Endometrial microvascular endothelial cells (primary cell): Measurements from ENCODE around the gene SETD7. TPM values are rescaled to one million over a fixed set of nuclear protein-coding genes. Genes with fewer than 3 reads are reported as not detected.

Source experiments
- in situ Hi-C: cut with HindIII; loops from 2 replicates; pipeline ENCODE4 v1.10.0; 2017; ENCODE audit warnings: low sequenced_read_pairs, low pct_unique_long_range_greater_than_20kb; ENCODE audit errors: inconsistent ontology term
- total RNA-seq: library from RNA; depleted of rRNA; stranded (reverse); fragments of >200 nt; gene quantifications from one replicate; pipeline ENCODE4 v1.2.3, GENCODE V29; 2015; ENCODE audit errors: inconsistent ontology term

The SETD7 gene
- 53.8 TPM for total RNA-seq

- in situ Hi-C loops = no loop called here
These were observed at the start of gene SETD7 for GRCh38 chr4:139556071-139556723. Gene SETD7, minus strand, starts transcription at chr4:139556219. Its CDS starts 82 bp downstream, at chr4:139556137.

- in situ Hi-C loops = no loop called here
These were observed 49.5 kb upstream of the SETD7 start for GRCh38 chr4:139605516-139605915.

GRCh38 chr4:139603576-139604410, 47.8 kb upstream of the SETD7 start:
- in situ Hi-C loops = no loop called here

- in situ Hi-C loops = no loop called here
These were observed 46.8 kb upstream of the SETD7 start for GRCh38 chr4:139602776-139603360.

- in situ Hi-C loops = no loop called here
These were observed 44.6 kb upstream of the SETD7 start for GRCh38 chr4:139600662-139601061.

- in situ Hi-C loops = no loop called here
These were observed 43.8 kb upstream of the SETD7 start for GRCh38 chr4:139599594-139600374.

GRCh38 chr4:139599076-139599475, 43.1 kb upstream of the SETD7 start:
- in situ Hi-C loops = no loop called here

GRCh38 chr4:139596684-139597279, 40.8 kb upstream of the SETD7 start:
- in situ Hi-C loops = no loop called here

- in situ Hi-C loops = no loop called here
These were observed 40.1 kb upstream of the SETD7 start for GRCh38 chr4:139596034-139596683.

GRCh38 chr4:139594591-139595185, 38.7 kb upstream of the SETD7 start:
- in situ Hi-C loops = no loop called here

GRCh38 chr4:139593091-139593564, 37.1 kb upstream of the SETD7 start:
- in situ Hi-C loops = no loop called here

- in situ Hi-C loops = no loop called here
These were observed 33.5 kb upstream of the SETD7 start for GRCh38 chr4:139589336-139590018.

GRCh38 chr4:139587446-139587845, 31.4 kb upstream of the SETD7 start:
- in situ Hi-C loops = no loop called here

GRCh38 chr4:139585473-139585872, 29.5 kb upstream of the SETD7 start:
- in situ Hi-C loops = no loop called here

GRCh38 chr4:139584784-139585183, 28.8 kb upstream of the SETD7 start:
- in situ Hi-C loops = no loop called here

GRCh38 chr4:139584013-139584412, 28.0 kb upstream of the SETD7 start:
- in situ Hi-C loops = no loop called here

GRCh38 chr4:139582044-139582443, 26.0 kb upstream of the SETD7 start:
- in situ Hi-C loops = no loop called here
